H1 (cell line): ENCODE results near the gene PGPEP1. TPM values are rescaled to one million over a fixed set of nuclear protein-coding genes. Genes with fewer than 3 reads are reported as not detected.

Experiments
- CTCF ChIA-PET: fragments of 300-600 bp; sonication (Branson Sonifier 250); formaldehyde crosslinking; loops from one replicate; lab custom pipeline; 2021; ENCODE audit not compliant: partially characterized antibody; lab: Charles Lee
- POLR2A ChIA-PET: fragments of 300-600 bp; sonication (Branson Sonifier 250); formaldehyde crosslinking; loops from one replicate; lab custom pipeline; 2021; ENCODE audit warnings: inconsistent platforms; ENCODE audit not compliant: partially characterized antibody; lab: Charles Lee
- DNase-seq, 2 experiments: peaks; one replicate each; pipeline versions ENCODE4 v3.0.0 to v3.0.0-alpha.2; 2010 to 2022; ENCODE audit warnings: low spot score in 2 of 2, low read depth in 1 of 2, mixed read lengths in 1 of 2
- FAIRE-seq: peaks from 2 replicates; lab custom pipeline; 2011; peaks lifted over from hg19 to GRCh38; lab: Jason Lieb, UNC
- H2AFZ ChIP-seq: 2 replicates; pipeline ENCODE4 v1.8.1; 2012; ENCODE audit warnings: low read length, inconsistent platforms
- H2AK5ac ChIP-seq: 2 replicates; pipeline ENCODE4 v1.6.1; 2013; ENCODE audit warnings: low read depth, low read length
- H2BK120ac ChIP-seq: replicated peaks from 2 replicates; pipeline ENCODE3; 2013; ENCODE audit warnings: low read depth, low read length, inconsistent platforms
- H2BK12ac ChIP-seq: 2 replicates; pipeline ENCODE4 v1.6.1; 2013; ENCODE audit warnings: low read depth, low read length
- H2BK15ac ChIP-seq: 2 replicates; pipeline ENCODE4 v1.6.1; 2013; ENCODE audit warnings: low read length
- H2BK20ac ChIP-seq: 2 replicates; pipeline ENCODE4 v1.6.1; 2013; ENCODE audit warnings: low read length
- H2BK5ac ChIP-seq: 2 replicates; pipeline ENCODE4 v1.6.1; 2013; ENCODE audit warnings: low read depth, low read length
- H3K14ac ChIP-seq: 2 replicates; pipeline ENCODE4 v1.6.1; 2013; ENCODE audit warnings: inconsistent platforms; ENCODE audit not compliant: insufficient read length
- H3K18ac ChIP-seq: 2 replicates; pipeline ENCODE4 v1.6.1; 2013; ENCODE audit warnings: low read length; ENCODE audit errors: extremely low read depth
- H3K23ac ChIP-seq: 2 replicates; pipeline ENCODE4 v1.6.1; 2013; ENCODE audit warnings: inconsistent platforms; ENCODE audit not compliant: insufficient read length
- H3K23me2 ChIP-seq: 2 replicates; pipeline ENCODE4 v1.6.1; 2013; ENCODE audit warnings: low read depth, low read length
- H3K27ac ChIP-seq: 2 replicates; pipeline ENCODE4 v1.6.1; 2011; ENCODE audit warnings: low read depth, low read length, inconsistent platforms
- H3K27me3 ChIP-seq, 4 experiments: replicated peaks in 1 of 4; 1 replicate in 1 of 4; 2 replicates in 3 of 4; pipeline versions ENCODE4 v1.6.1 to v1.8.1; 2011 to 2013; ENCODE audit warnings: low read length in 3 of 4, mild to moderate bottlenecking in 3 of 4, inconsistent platforms in 2 of 4, mixed read lengths in 2 of 4, moderate library complexity in 1 of 4; ENCODE audit not compliant: control insufficient read depth in 3 of 4, insufficient read depth in 3 of 4; ENCODE audit errors: extremely low read depth in 1 of 4
- H3K36me3 ChIP-seq, 4 experiments: 2 replicates each; pipeline versions ENCODE4 v1.6.1 to v1.8.1; 2011 to 2013; ENCODE audit warnings: mild to moderate bottlenecking in 4 of 4, low read length in 3 of 4, moderate library complexity in 2 of 4, control low read depth in 1 of 4, inconsistent platforms in 1 of 4; ENCODE audit not compliant: insufficient read depth in 4 of 4, control insufficient read depth in 2 of 4
- H3K4ac ChIP-seq: replicated peaks from 2 replicates; pipeline ENCODE3; 2013; ENCODE audit warnings: low read length, low read depth, mixed read lengths, inconsistent platforms; ENCODE audit not compliant: insufficient read length
- H3K4me1 ChIP-seq, 4 experiments: replicated peaks in 1 of 4; 1 replicate in 1 of 4; 2 replicates in 3 of 4; pipeline versions ENCODE4 v1.6.1 to v1.8.1; 2011 to 2013; ENCODE audit warnings: low read length in 3 of 4, inconsistent platforms in 2 of 4, mixed read lengths in 1 of 4; ENCODE audit not compliant: insufficient read depth in 4 of 4, control insufficient read depth in 3 of 4
- H3K4me2 ChIP-seq, 2 experiments: 2 replicates each; pipeline versions ENCODE4 v1.6.1 to v1.8.1; 2011 to 2013; ENCODE audit warnings: low read depth in 2 of 2, low read length in 2 of 2, control low read depth in 1 of 2, inconsistent platforms in 1 of 2, mild to moderate bottlenecking in 1 of 2; ENCODE audit not compliant: insufficient read depth in 1 of 2
- H3K4me3 ChIP-seq, 4 experiments: fragments of 200-600, 300-600 bp in 1 of 4; sonication (generic), shearing (Covaris generic), sonication (Bioruptor Twin) in 1 of 4; 2 replicates each; pipeline versions ENCODE4 v1.5.1 to v1.8.1; 2011 to 2016; ENCODE audit warnings: low read length in 4 of 4, low read depth in 3 of 4, control low read depth in 2 of 4, inconsistent platforms in 2 of 4, mild to moderate bottlenecking in 2 of 4, mixed read lengths in 1 of 4, moderate library complexity in 1 of 4; ENCODE audit not compliant: insufficient read depth in 2 of 4; ENCODE audit errors: extremely low read depth in 1 of 4
- H3K56ac ChIP-seq: replicated peaks from 2 replicates; pipeline ENCODE3; 2013; ENCODE audit warnings: low read depth, mild to moderate bottlenecking, mixed read lengths, low read length, inconsistent platforms; ENCODE audit not compliant: insufficient read length
- H3K79me1 ChIP-seq: 2 replicates; pipeline ENCODE4 v1.6.1; 2013; ENCODE audit warnings: low read depth, low read length, control low read depth
- H3K79me2 ChIP-seq, 2 experiments: 2 replicates each; pipeline versions ENCODE4 v1.6.1 to v1.8.1; 2012 to 2013; ENCODE audit warnings: low read length in 2 of 2, mild to moderate bottlenecking in 2 of 2, inconsistent platforms in 1 of 2; ENCODE audit not compliant: insufficient read depth in 2 of 2, control insufficient read depth in 1 of 2
- H3K9ac ChIP-seq, 4 experiments: replicated peaks in 1 of 4; 1 replicate in 1 of 4; 2 replicates in 3 of 4; pipeline versions ENCODE4 v1.6.1 to v1.8.1; 2011 to 2013; ENCODE audit warnings: low read depth in 3 of 4, low read length in 3 of 4, control low read depth in 2 of 4, mild to moderate bottlenecking in 2 of 4, moderate library complexity in 2 of 4, inconsistent platforms in 1 of 4; ENCODE audit errors: extremely low read depth in 1 of 4
- H3K9me3 ChIP-seq, 2 experiments: 2 replicates each; pipeline versions ENCODE4 v1.6.1 to v1.8.1; 2012 to 2013; ENCODE audit warnings: mild to moderate bottlenecking in 2 of 2, moderate library complexity in 2 of 2, control low read depth in 1 of 2, inconsistent platforms in 1 of 2, low read depth in 1 of 2, low read length in 1 of 2, mixed read lengths in 1 of 2; ENCODE audit not compliant: insufficient read depth in 2 of 2
- H4K20me1 ChIP-seq, 2 experiments: replicated peaks in 1 of 2; 2 replicates each; pipeline versions ENCODE3 to v1.8.1; 2011 to 2013; ENCODE audit warnings: inconsistent platforms in 2 of 2, low read length in 2 of 2, mild to moderate bottlenecking in 1 of 2; ENCODE audit not compliant: insufficient read depth in 2 of 2, control insufficient read depth in 1 of 2
- H4K5ac ChIP-seq: 2 replicates; pipeline ENCODE4 v1.6.1; 2013; ENCODE audit warnings: low read length, low read depth, mixed read lengths, inconsistent platforms; ENCODE audit not compliant: insufficient read length
- H4K8ac ChIP-seq: 2 replicates; pipeline ENCODE4 v1.8.0; 2013; ENCODE audit warnings: mild to moderate bottlenecking, moderate library complexity, low read length, inconsistent platforms; ENCODE audit not compliant: insufficient read depth; ENCODE audit errors: extremely low read depth
- H4K91ac ChIP-seq: replicated peaks from 2 replicates; pipeline ENCODE3; 2013; ENCODE audit warnings: low read length, mixed read lengths, inconsistent platforms; ENCODE audit not compliant: insufficient read length
- BCL11A ChIP-seq, 2 experiments: IDR thresholded peaks; one replicate each; pipeline ENCODE4 v1.6.1; 2011; ENCODE audit warnings: low read depth in 2 of 2, low read length in 2 of 2, mild to moderate bottlenecking in 2 of 2
- CHD2 ChIP-seq: IDR thresholded peaks from 2 replicates; pipeline ENCODE4 v1.6.1; 2012; ENCODE audit warnings: low read length, improper control_type of control experiment
- CTBP2 ChIP-seq: IDR thresholded peaks from 2 replicates; pipeline ENCODE4 v1.7.0; 2011; ENCODE audit warnings: borderline replicate concordance, mild to moderate bottlenecking, moderate library complexity, mixed read lengths, low read length; ENCODE audit not compliant: insufficient read depth, insufficient read length
- EP300 ChIP-seq, 2 experiments: IDR thresholded peaks; 1 replicate in 1 of 2; 2 replicates in 1 of 2; pipeline ENCODE4 v1.6.1; 2011 to 2012; ENCODE audit warnings: low read depth in 2 of 2, low read length in 2 of 2, mild to moderate bottlenecking in 2 of 2, borderline replicate concordance in 1 of 2, inconsistent platforms in 1 of 2, moderate library complexity in 1 of 2
- GTF2F1 ChIP-seq: IDR thresholded peaks from 2 replicates; pipeline ENCODE4 v1.6.1; 2012; ENCODE audit warnings: low read depth, low read length, improper control_type of control experiment, borderline replicate concordance
- KDM1A ChIP-seq: fragments of 200-600, 300-600 bp; sonication (generic); IDR thresholded peaks from 2 replicates; pipeline ENCODE4 v1.7.1; 2016; ENCODE audit warnings: mild to moderate bottlenecking, low read length, borderline replicate concordance
- NANOG ChIP-seq: IDR thresholded peaks from 2 replicates; pipeline ENCODE4 v1.6.1; 2011; ENCODE audit warnings: low read length, low read depth, mild to moderate bottlenecking, inconsistent platforms; ENCODE audit not compliant: insufficient read depth, poor library complexity, severe bottlenecking
- RAD21 ChIP-seq, 2 experiments: IDR thresholded peaks in 1 of 2; conservative IDR thresholded peaks in 1 of 2; 2 replicates each; pipeline ENCODE4 v1.6.1; 2011; ENCODE audit warnings: low read depth in 2 of 2, low read length in 2 of 2, improper control_type of control experiment in 1 of 2, inconsistent platforms in 1 of 2, mild to moderate bottlenecking in 1 of 2, moderate library complexity in 1 of 2
- RFX5 ChIP-seq: IDR thresholded peaks from 2 replicates; pipeline ENCODE4 v1.6.1; 2011; ENCODE audit warnings: low read depth, low read length, improper control_type of control experiment, borderline replicate concordance
- SAP30 ChIP-seq: fragments of 300-600 bp; sonication (generic); IDR thresholded peaks from 2 replicates; pipeline ENCODE4 v1.7.1; 2012; ENCODE audit warnings: low read length, moderate library complexity, mild to moderate bottlenecking, inconsistent platforms; ENCODE audit not compliant: insufficient read depth, insufficient replicate concordance
- TAF1 ChIP-seq: IDR thresholded peaks from 2 replicates; pipeline ENCODE4 v1.6.1; 2011; ENCODE audit warnings: mild to moderate bottlenecking, low read depth, low read length
- TCF12 ChIP-seq: IDR thresholded peaks from 2 replicates; pipeline ENCODE4 v1.6.1; 2011; ENCODE audit warnings: low read depth, mild to moderate bottlenecking, low read length
- ZNF274 ChIP-seq: IDR thresholded peaks from 2 replicates; pipeline ENCODE4 v1.7.0; 2012; ENCODE audit warnings: low read length, borderline replicate concordance; ENCODE audit errors: extremely low read depth
- WGBS, 2 experiments: shearing (Covaris generic) in 1 of 2; methylation state at CpG; one replicate each; pipeline versions ENCODE4 v1.1.6 to v1.1.7; 2013 to 2015; ENCODE audit warnings: low lambda C conversion rate in 2 of 2, mixed read lengths in 2 of 2, inconsistent platforms in 1 of 2, low coverage in 1 of 2, missing lambda C conversion rate in 1 of 2; ENCODE audit not compliant: insufficient replicate concordance in 2 of 2, insufficient coverage in 1 of 2, insufficient read length in 1 of 2; ENCODE audit errors: extremely low coverage in 1 of 2, missing lambda C conversion rate in 1 of 2; 5-methylcytosine and 5-hydroxymethylcytosine counted together
- polyA plus RNA-seq, 7 experiments: library from polyadenylated mRNA; depleted of rRNA in 3 of 7; stranded (reverse) in 5 of 7; unstranded in 2 of 7; fragments of >200 nt in 5 of 7; fragments of 200-250 nt in 2 of 7; gene quantifications; 1 replicate in 5 of 7; 2 replicates in 1 of 7; 4 replicates in 1 of 7; pipeline versions ENCODE4 v1.2.1 to v1.2.3, GENCODE V29; 2011 to 2013; ENCODE audit warnings: missing spikeins in 2 of 7, mixed read lengths in 2 of 7
- total RNA-seq: library from RNA; stranded (reverse); fragmentation: NEBNext Ultra II Directional; extraction: Animal tissue kit (Norgen Biotek cat#: 25700); gene quantifications from 2 replicates; pipeline ENCODE4 v1.2.1, GENCODE V29; 2021

Gene PGPEP1
- total and polyA plus RNA-seq, 2 of the 8 experiments (the other 6 are each of a cell fraction or from before 2014, with no cell fraction given), result 17.0 to 33.4 TPM

- Histone ChIP-seq H3K23me2 (no peaks in the 10 kb centered on the region), H2BK15ac (0 out of 2 replicates have a peak overlapping the region, but pooled peaks have one; percentile 92), H3K27ac (no peak overlapping the region), H3K79me1 (no peaks in the 10 kb centered on the region), H3K4me1 (no peaks in the 10 kb centered on the region), H3K9ac (no peak overlapping the region), H3K4me3 (no peak overlapping the region), H4K91ac (no peak overlapping the region), H3K36me3 (no peaks in the 10 kb centered on the region), H3K56ac (no peak overlapping the region), H3K23ac (no peak overlapping the region), H4K20me1 (no peaks in the 10 kb centered on the region), H2BK120ac (no peak overlapping the region), H2BK20ac (no peak overlapping the region), H3K18ac (no peak overlapping the region), H4K5ac (no peak overlapping the region), H4K8ac (0 out of 2 replicates have a peak overlapping the region, but pooled peaks have one; percentile 35), H2AFZ (no peak overlapping the region), H3K14ac (no peak overlapping the region), H3K9me3 (no peaks in the 10 kb centered on the region), H2BK5ac (0 out of 2 replicates have a peak overlapping the region, but pooled peaks have one; percentile 40), H3K4me2 (no peak overlapping the region), H2AK5ac (no peak overlapping the region), H3K27me3 (no peaks in the 10 kb centered on the region), H2BK12ac (no peak overlapping the region), H3K79me2 (no peaks in the 10 kb centered on the region), H3K4ac (no peak overlapping the region)
- no peak for FAIRE-seq
- 90% methylated on average over 9 of the region's 9 CpGs; no CpG with 5 or more reads in 1 of the 2 experiments for WGBS, 2 experiments
- no peak for DNase-seq
- CTCF ChIA-PET, result interaction anchor here (0.6 to 12.8 kb wide), 10 partner anchors 9 to 131 kb away, joined by 3 to 174 read pairs (median 4); partner anchors contain the start of genes GDF15 and LRRC25
- POLR2A ChIA-PET, result interaction anchor here (0.6 to 1.6 kb wide), 2 partner anchors 35 to 125 kb away, joined by 3 to 7 read pairs; partner anchors contain the start of gene JUND
- TF ChIP-seq TAF1 (no peak), EP300 (IDR thresholded peaks at IDR 0.05; ENCODE audit: borderline replicate concordance in 1 of 2, low read depth in 2 of 2, low read length in 2 of 2) (no peak), GTF2F1 (no peak), BCL11A (IDR thresholded peaks at IDR 0.05; ENCODE audit: low read depth in 2 of 2, low read length in 2 of 2) (no peak), NANOG (no peak), SAP30 (no peak), ZNF274 (no peak), CTBP2 (no peak), KDM1A (no peak), TCF12 (no peak), RFX5 (no peak), CHD2 (no peak), RAD21 (IDR thresholded peaks at IDR 0.05 in 1 of 2, conservative IDR thresholded peaks at IDR 0.05 in 1 of 2; ENCODE audit: low read depth in 2 of 2, low read length in 2 of 2) (no peak)
Measured at GRCh38 chr19:18406749-18407148, 66.4 kb downstream of the PGPEP1 start.
